Measurements from ENCODE around the gene NHSL2.
"Not testable (repeated sequence)": the region's sequence is repeated elsewhere in the genome, so short reads cannot be mapped to it uniquely, and the experiment has no call there.

NHSL2 gene

DNA sequence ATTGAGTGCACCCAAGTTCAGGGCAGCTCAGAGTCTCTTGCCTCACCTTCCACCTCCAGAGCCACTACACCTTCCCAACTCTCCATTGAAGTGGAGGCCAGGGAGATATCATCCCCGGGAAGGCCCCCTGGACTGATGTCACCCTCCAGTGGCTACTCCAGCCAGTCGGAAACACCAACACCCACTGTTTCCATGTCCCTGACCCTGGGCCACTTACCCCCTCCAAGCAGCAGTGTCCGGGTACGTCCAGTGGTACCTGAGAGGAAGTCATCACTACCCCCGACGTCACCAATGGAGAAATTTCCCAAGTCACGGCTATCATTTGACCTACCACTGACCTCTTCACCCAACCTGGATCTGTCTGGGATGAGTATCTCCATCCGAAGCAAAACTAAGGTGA is 228.9 kb downstream of the NHSL2 start:
- DNase-seq, result no peak

DNA sequence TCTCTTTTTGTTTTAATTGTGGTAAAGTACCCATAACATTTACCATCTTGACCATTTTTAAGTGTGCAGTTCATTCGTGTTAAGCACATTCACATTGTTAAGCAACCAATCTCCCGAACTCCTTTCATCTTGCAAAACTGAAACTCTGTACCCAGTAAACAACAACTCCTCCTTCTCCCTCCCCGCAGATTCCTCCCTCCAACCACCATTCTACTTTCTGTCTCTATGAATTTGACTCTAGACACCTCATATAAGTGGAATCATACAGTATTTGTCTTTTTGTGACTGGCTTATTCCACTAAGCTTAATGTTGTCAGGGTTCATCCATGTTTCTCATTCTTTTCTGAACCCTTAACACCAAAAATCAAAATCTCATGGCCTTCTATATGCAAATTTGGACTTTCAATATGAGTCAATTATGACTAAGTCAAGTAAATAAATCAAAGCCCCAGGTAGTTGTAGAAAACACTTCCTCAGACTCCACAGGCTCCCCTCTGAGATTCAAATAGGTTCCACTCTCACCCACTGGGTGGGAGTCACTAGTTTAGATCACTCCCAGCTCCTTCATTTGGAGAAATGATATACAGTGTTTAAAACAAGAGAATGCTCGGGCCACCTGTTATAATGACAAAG is 230.8 kb downstream of the NHSL2 start:
- no peak for DNase-seq

DNA sequence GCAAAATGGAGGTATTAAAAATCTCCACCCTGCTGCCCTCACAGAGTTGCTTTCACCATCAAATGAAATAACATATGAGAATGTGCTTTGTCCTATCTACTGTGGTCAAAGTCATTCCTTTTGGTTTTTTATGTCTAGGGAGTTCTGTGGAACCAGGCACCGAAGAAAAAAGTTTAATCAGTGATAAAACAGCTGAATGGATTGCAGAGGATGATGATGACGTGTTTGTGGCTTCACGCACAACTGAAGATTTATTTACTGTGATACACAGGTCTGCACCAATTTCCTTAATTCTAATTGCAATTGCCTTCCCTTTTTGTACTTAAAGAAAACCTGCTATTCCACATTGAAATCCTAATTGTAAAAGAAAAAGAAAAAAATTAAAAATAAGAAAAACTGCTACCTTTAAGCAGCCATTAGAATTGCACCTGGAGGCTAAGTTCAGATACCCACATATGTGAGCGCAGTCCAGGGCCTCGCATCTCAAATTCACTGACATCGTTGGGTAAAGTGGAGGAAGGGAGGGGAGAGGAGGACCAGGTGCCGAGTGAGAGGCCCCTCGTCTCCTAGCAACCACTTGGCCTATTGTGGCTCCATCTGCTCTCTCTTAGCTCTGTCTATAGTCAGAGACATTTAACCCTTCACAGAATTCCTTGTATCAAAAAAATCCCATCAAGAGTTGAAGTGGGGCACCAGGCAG is 231.6 kb downstream of the NHSL2 start:
- peak; percentile 88 for DNase-seq

DNA sequence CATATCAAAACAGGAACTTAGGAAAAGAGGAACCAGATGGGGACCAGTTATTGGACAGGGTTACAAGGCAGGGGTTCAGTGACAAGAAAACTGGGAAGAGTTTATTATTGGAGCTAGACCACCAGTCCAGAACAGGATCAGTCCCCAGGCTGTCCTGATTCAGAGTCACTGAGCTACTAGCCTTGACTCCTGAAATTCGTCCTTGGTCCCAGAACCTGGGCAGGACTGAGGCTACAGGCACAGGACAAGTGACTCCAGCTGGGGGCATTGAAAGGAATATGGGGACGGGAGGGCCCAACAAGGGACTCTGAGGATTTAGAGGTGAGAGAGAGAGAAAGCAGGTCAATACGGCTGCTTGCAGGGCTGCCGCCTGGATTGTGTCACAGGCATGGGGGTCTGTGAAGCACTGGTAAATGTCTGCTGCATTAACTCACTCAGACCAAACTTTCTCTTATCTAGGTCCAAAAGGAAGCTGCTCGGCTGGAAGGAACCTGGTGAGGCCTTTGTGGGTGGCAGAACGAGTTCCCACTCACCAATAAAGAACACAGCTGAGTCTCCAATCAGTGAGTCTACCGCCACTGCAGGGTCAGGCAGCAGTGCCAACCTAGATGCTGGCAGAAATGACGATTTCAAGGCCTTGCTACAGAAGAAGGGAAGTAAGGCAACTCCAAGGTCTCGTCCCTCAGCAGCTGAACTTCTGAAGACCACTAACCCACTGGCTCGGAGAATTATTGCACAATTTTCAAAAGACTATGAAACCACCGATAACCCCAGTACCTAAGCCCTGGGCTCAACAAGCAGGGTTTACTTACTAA is 232.4 kb downstream of the NHSL2 start:
- DNase-seq, result no peak

DNA sequence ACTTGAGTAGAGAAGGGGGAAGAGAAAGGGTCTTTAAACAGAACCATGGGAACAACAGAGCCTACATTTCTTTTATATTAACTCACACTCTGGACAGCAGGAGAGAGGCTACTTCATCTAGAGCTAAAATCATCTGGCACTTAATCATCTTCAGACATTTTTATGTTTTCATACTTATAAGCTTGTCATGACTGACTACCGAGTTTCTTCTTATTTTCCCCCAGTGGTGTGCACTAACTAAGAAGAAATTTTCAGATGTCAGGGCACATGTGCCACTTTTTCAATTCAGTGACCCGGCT is 232.9 kb downstream of the NHSL2 start:
- DNase-seq, result no peak

DNA sequence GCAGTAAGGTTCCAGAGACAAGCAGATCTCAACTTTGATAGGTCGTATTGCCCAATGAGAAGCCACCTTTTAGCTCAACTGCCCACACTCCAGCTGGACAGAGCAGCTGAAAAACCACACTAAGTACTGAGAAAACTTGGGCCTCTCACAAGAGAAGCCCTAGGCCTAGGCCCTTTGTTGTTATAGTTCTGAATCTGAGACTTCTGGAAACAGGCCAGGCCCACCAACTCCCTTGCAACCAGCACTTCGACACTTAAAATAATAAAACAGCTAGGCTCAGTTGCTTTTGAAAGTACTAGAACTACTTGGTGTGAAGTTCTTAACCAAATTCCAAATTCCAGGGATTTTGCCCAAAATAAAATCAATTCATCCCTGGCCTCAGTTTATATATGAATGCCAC is 234.5 kb downstream of the NHSL2 start:
- DNase-seq, result no peak

DNA sequence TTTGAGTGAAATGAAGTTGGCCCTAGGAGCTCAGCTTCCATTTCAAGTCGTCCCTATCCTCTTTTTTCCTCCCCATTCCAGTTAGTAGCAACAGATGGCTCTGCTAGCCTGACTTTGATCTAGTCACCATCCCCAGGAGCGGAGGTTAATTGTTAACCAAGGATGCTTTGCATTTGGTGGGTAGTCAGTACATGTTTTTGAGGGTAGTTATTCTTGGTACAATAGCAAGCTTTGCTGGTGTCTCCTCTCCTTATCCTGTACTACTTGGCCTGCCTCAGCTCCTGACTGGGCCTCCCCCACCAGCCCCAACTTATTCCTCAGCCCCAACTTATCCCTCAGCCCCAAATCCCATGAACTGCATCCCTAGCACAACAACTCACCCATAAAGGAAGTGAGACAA is 235.9 kb downstream of the NHSL2 start:
- DNase-seq, result no peak

DNA sequence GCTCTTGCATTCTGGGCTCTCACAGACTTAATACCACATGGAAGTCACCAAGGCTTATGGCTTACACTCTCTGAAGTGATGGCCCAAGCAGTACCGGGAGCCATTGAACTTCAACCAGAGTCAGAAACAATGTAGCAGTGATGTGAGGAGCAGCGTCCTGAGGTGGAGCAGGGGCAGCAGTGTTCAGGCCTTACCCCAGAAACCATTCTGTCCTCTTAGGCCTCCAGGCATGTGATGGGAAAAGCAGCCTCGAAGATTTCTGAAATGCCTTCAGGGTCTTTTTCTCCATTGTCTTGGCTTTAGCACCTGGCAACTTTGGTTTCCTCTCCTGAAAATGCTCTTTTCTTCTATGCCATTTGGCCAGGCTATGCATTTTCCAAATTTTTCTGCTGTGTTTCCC is 248.1 kb downstream of the NHSL2 start:
- no peak for DNase-seq

DNA sequence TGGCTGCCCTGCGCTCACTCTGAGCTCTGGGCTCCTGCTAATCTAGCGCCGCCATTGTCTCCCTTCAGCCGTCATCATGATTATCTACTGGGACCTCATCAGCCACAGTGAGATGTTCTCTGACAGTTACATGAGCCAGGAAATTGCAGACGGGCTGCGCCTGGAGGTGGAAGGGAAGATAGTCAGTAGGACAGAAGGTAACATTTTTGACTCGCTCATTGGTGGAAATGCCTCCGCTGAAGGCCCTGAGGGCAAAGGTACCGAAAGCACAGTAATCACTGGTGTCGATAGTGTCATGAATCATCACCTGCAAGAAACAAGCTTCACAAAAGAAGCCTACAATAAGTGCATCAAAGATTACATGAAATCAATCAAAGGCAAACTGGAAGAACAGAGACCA is 249.1 kb downstream of the NHSL2 start:
- DNase-seq, result no peak

DNA sequence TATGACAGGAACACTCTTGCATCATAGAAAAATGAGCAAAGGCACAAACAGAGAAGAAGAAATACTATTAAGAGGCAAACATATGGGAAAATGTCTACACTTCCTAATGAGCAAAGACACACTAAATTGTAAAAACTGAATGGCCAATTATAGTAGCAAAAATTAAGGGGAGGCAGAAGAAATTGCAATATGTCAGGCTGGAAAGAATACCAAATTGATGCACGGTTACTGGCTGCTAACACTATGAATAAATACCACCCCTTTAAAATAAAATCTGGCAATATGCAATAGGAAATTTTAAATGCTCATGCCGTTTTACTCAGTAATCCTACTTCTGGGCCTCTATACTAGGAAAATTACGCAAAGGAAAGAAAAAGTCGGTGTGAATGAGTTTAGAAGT is 254.9 kb downstream of the NHSL2 start:
- no peak for DNase-seq

DNA sequence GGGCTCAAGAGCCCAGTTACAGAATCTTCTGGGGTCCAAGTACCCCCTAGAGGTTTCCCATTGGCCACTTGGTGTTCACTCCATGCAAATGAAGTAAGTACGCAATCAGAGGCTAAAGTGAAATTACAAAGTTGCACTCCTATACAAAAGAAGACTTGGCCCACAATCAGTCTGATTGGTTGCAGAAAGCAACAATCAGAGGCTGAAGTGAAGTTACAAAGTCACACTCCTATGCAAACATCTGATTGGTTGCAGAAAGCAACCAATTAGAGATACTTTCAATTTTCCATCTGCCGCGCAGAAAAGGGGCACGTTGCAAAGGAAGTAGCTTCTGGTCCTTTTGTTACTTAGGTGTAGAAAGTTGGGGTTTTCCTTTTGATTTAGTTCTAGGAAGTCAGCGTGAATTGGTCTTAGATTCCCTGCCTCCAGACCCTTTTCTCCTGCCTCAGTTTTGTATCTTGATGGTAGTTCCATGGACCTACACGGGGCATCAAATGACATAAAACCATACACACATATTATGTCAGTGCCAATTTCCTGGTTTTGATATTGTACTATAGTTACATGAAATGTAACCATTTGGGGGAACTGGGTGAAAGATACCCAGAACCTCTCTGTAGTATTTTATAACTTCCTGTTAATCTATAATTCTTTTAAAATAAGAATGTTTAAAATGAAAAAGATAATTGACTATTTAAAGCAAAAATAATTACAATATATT is 258.5 kb downstream of the NHSL2 start:
- no peak for DNase-seq

DNA sequence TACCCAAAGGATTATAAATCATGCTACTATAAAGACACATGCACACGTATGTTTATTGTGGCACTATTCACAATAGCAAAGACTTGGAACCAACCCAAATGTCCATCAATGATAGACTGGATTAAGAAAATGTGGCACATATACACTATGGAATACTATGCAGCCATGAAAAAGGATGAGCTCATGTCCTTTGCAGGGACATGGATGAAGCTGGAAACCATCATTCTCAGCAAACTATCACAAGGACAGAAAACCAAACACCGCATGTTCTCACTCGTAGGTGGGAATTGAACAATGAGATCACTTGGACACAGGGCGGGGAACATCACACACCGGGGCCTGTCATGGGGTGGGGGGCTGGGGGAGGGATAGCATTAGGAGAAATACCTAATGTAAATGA is 265.6 kb downstream of the NHSL2 start:
- DNase-seq, result not testable (repeated sequence)

DNA sequence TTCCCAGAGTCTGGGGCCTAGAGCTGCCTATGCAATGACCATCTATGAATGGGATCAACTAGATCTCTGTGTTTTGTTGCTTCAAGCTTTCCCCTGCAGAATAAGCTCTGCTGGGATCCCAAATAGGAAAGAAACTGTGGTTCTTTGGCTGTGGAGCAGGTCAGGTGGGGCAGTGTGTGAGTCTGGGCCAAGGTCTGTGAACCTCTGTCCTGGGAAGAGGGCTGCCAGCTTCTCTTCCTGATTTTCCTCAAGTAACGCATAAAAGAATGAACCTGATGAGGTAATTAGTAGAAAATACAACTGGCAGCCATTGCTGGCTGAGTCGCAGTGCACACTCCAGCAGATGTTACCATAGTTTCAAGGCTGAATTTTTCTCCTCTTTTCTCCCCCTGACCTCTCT is 266.3 kb downstream of the NHSL2 start:
- no peak for DNase-seq

DNA sequence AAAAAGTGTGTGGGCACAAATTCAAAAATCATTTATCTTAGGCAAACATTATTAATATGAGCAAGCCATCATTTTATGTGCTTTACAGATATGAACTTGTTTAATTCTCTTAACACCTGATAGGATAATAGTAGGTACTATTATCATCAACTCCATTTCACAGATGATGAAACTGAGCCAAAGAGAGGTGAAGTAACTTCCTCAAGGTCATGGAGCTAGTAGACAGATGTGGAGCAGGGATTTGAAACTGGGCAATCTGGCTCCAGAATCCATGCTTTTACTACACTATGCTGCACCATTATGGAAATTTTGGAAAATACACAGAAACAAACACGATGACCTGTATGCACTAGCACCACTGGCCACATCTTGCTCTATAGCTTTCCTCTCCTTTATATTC is 269.9 kb downstream of the NHSL2 start:
- DNase-seq, result peak; percentile 32

DNA sequence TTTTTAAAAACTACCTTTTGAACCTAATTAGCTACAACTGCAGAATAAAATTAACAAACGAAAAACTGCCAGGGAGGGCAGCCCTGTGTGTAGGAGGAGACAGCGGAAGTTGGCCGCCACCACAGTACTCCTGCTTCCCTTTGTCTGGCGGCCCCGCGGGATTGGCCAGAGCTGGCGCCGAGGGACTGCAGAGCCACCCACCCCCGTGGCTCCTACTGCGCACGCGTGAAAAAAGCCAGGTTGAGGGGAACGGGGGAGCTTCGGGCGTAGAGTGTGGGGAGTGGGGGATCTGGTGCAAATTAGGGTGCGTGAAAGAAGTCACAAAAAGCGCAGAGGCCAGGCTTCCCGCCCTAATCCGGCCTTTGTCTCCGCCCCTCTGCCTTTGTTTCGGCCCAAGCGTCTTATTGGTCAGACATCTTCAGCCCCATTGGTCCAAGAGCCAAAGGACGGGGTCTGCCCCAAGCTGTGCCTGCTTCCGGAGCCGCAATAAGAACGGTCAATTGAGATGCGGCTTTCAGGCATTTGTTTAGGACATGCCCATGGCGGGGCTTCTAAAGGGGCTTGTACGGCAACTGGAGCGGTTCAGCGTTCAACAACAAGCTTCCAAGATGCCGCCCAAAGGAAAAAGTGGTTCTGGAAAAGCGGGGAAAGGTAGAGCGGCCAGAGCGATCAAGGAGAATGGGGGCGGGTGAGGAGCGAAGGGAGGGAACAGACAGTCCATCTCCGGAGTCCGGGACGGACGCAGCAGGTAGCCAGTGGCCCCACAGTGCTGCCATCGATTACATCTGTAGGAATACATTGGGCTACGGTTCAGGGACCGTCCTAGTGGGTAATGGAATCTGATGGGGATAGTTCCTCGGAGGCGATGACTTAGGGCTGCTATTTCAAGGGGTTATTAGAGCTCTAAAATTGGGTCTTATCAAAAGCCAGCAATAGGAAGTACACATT is 270.8 kb downstream of the NHSL2 start, which contains the start of gene PIN4:
Gene PIN4, plus strand, starts transcription at position 580 of the 948 bp plus-strand sequence. Its CDS starts 29 bp downstream, at position 609.
- peak; percentile 98 for DNase-seq

DNA sequence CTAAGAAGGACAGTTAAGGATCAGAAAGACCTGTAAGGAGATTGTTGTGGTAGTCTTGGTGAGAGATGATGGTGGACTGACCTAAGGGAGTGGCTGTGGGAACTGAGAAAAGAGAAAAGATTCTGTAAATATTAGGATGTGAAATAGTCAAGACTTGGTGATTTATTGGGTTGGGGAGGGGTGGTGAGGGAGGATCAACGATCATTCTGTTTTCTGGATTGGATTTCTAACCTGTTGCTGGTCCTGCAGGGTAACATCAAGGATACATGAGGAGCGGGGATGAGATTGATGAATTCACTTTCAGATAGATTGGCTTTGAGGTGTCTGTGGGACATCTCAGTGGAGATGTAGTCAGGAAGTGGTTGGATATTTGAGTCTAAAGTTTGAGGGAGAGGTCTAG is 272.3 kb downstream of the NHSL2 start:
- DNase-seq, result no peak

DNA sequence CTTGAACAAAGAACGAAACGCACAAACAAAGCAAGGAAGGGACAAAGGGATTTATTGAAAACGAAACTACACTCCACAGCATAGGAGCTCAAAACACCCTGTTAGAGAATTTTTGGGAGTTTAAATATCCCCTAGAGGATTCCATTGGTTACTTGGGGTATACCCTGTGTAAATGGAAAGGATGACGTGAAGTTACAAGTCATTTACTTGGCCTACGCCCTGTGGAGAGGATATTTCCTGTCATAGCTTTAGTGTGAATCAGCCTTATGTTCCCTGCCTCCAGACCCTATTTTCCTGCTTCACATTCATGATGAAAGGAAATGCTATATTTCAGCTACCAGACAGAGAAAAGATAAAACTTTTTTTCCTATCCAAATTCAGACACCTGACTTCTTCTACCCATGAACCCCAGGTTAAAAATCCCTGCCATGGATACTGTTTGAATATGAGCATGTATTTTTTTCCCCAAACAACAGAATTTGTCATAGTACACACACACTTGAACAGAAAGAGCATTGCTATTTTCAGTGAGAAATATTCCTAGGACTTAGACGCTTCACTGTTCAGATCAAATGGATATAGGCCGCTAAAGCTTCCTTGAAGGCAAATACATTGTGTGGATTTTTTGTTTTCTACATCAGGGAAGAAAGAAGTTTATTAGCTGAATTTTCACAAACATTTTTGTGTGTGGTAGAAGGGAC is 291.3 kb downstream of the NHSL2 start:
- DNase-seq, result no peak

Measured in DMS79 treated with DMSO at 0.1 percent for 48 hours (cell line).